CD4-positive, alpha-beta T cell (primary cell): ENCODE data around the gene SPP2. TPM values are rescaled to one million over a fixed set of nuclear protein-coding genes. Genes with fewer than 3 reads are reported as not detected.

Experiments
- ATAC-seq: fragments of 200-7000 bp; cut with Tn5 transposase; one replicate; pipeline ENCODE4 v1.10.0; 2022; ENCODE audit warnings: mild to moderate bottlenecking; ENCODE audit not compliant: poor library complexity
- CTCF ChIA-PET: fragments of 350-600 bp; sonication (Branson Sonifier 250); formaldehyde crosslinking; loops from one replicate; lab custom pipeline; 2021; ENCODE audit warnings: antibody characterized with exemption, inconsistent platforms; lab: Charles Lee
- POLR2A ChIA-PET: fragments of 350-600 bp; sonication (Branson Sonifier 250); formaldehyde crosslinking; loops from one replicate; lab custom pipeline; 2021; ENCODE audit warnings: antibody characterized with exemption, inconsistent platforms; lab: Charles Lee
- DNase-seq, 14 experiments: peaks; one replicate each; pipeline ENCODE4 v3.0.0-alpha.2; 2013 to 2020; ENCODE audit warnings: mixed read lengths in 2 of 14
- H3K27ac ChIP-seq, 2 donors: one replicate each; pipeline versions ENCODE4 v1.5.1 to v1.7.0; 2013; ENCODE audit warnings: low read length in 2 of 2, low read depth in 1 of 2, mild to moderate bottlenecking in 1 of 2
- H3K27me3 ChIP-seq, 2 experiments: 1 replicate in 1 of 2; 2 replicates in 1 of 2; pipeline versions ENCODE4 v1.6.1 to v1.7.0; 2013; ENCODE audit warnings: low read length in 2 of 2, control low read depth in 1 of 2, mild to moderate bottlenecking in 1 of 2, moderate library complexity in 1 of 2; ENCODE audit not compliant: insufficient read depth in 2 of 2, control insufficient read depth in 1 of 2
- H3K36me3 ChIP-seq: one replicate; pipeline ENCODE4 v1.6.1; 2013; ENCODE audit warnings: low read length, control low read depth; ENCODE audit not compliant: insufficient read depth
- H3K4me1 ChIP-seq: one replicate; pipeline ENCODE4 v1.6.1; 2013; ENCODE audit warnings: low read length, control low read depth; ENCODE audit not compliant: insufficient read depth
- H3K4me3 ChIP-seq: one replicate; pipeline ENCODE4 v1.5.1; 2013; ENCODE audit warnings: mild to moderate bottlenecking, low read length, moderate library complexity
- H3K9me3 ChIP-seq, 2 experiments: 1 replicate in 1 of 2; 2 replicates in 1 of 2; pipeline versions ENCODE4 v1.6.1 to v1.7.0; 2013; ENCODE audit warnings: low read length in 2 of 2, mild to moderate bottlenecking in 2 of 2, control low read depth in 1 of 2, moderate library complexity in 1 of 2; ENCODE audit not compliant: control insufficient read depth in 1 of 2, insufficient read depth in 1 of 2
- H3K27ac Mint-ChIP-seq: one replicate; pipeline ENCODE4 v1.8.0; 2020; ENCODE audit warnings: mixed read lengths
- H3K27me3 Mint-ChIP-seq: one replicate; pipeline ENCODE4 v1.8.0; 2021; ENCODE audit warnings: mixed read lengths
- H3K36me3 Mint-ChIP-seq: one replicate; pipeline ENCODE4 v1.8.0; 2021; ENCODE audit warnings: low read depth, mixed read lengths
- H3K4me1 Mint-ChIP-seq: one replicate; pipeline ENCODE4 v1.8.0; 2021; ENCODE audit warnings: low read depth, mixed read lengths
- H3K4me3 Mint-ChIP-seq: one replicate; pipeline ENCODE4 v1.8.0; 2020; ENCODE audit warnings: mild to moderate bottlenecking, mixed read lengths
- H3K9me3 Mint-ChIP-seq: one replicate; pipeline ENCODE4 v1.8.0; 2020; ENCODE audit warnings: mixed read lengths
- CTCF ChIP-seq: fragments of 200-600 bp; IDR thresholded peaks from one replicate; pipeline ENCODE4 v1.8.0; 2022; ENCODE audit warnings: antibody characterized with exemption, mild to moderate bottlenecking
- intact Hi-C, 2 experiments: fragments of 100-400 bp; cut with DNase I in 1 of 2; cut with micrococcal nuclease in 1 of 2; formaldehyde crosslinking; loops; one replicate each; pipeline versions ENCODE4 v1.15.1 to v1.9.0; 2023 to 2025; cut with DNase I, micrococcal nuclease
- total RNA-seq, 174 experiments: library from RNA in 2 of 174; stranded (reverse) in 2 of 174; gene quantifications; one replicate each; pipeline ENCODE4 v1.2.3 and lab custom pipeline; 2021 to 2026

Gene SPP2
- total RNA-seq, 2 experiments from 2014 or later: not detected

DNA sequence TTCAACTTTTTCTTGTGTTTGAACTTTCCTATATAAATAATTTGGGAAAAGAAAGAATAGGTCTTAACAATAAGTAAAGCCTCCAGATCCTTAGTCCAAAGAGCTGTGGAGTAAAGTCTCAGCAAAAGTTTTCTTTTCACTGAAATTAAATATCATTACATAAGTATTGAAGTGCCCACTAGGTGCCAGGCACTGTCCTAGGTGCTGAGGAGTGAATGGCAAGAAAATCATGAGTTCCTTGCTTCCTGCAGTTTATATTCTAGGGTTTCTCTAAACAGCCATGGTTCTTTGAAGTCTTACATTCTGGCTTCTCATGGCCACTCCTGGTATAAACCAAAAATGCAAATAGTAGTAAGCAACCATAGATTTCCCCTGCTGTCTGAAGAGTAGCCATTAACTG lies 59.7 kb downstream of the SPP2 start:
- no peak overlapping the region for H3K27ac ChIP-seq
- H3K9me3 Mint-ChIP-seq: peaks cover 2% of the 10 kb centered on the region
- ChIA-PET POLR2A (no interaction called here), CTCF (no interaction called here)
- no peak for TF ChIP-seq CTCF
- no peaks in the 10 kb centered on the region for H3K4me1 Mint-ChIP-seq
- H3K4me3 Mint-ChIP-seq: no peak overlapping the region
- no peaks in the 10 kb centered on the region for H3K36me3 Mint-ChIP-seq
- no peaks in the 10 kb centered on the region for H3K4me1 ChIP-seq
- DNase-seq: no peak
- H3K27ac Mint-ChIP-seq: no peak overlapping the region
- intact Hi-C loops: no loop called here
- H3K27me3 ChIP-seq: no peaks in the 10 kb centered on the region
- ATAC-seq: no peak
- no peaks in the 10 kb centered on the region for H3K9me3 ChIP-seq
- H3K36me3 ChIP-seq: no peaks in the 10 kb centered on the region
- H3K4me3 ChIP-seq: no peak overlapping the region
- no peaks in the 10 kb centered on the region for H3K27me3 Mint-ChIP-seq

- intact Hi-C loops: no loop called here
- H3K36me3 Mint-ChIP-seq: no peaks in the 10 kb centered on the region
- TF ChIP-seq CTCF: no peak
- H3K27me3 ChIP-seq: no peaks in the 10 kb centered on the region
- POLR2A ChIA-PET: no interaction called here
- no peaks in the 10 kb centered on the region for H3K4me1 Mint-ChIP-seq
- no peak overlapping the region for H3K4me3 Mint-ChIP-seq
- H3K27ac ChIP-seq: no peak overlapping the region
- no peak overlapping the region for H3K4me3 ChIP-seq
- no peak for ATAC-seq
- no peak overlapping the region for H3K27ac Mint-ChIP-seq
- H3K4me1 ChIP-seq: no peaks in the 10 kb centered on the region
- CTCF ChIA-PET: interaction anchor here (0.5 kb wide), 1 partner anchor 500 kb away, joined by 3 read pairs; no protein-coding TSS in a partner anchor
- no peaks in the 10 kb centered on the region for H3K9me3 ChIP-seq
- peaks cover 2% of the 10 kb centered on the region for H3K9me3 Mint-ChIP-seq
- H3K27me3 Mint-ChIP-seq: no peaks in the 10 kb centered on the region
- no peak for DNase-seq
- no peaks in the 10 kb centered on the region for H3K36me3 ChIP-seq
Observed at GRCh38 chr2:234111523-234111922, 61.0 kb downstream of the SPP2 start.

GRCh38 chr2:234116010-234116409 lies 65.5 kb downstream of the SPP2 start:
- H3K4me3 ChIP-seq: no peak overlapping the region
- no peaks in the 10 kb centered on the region for H3K36me3 ChIP-seq
- H3K4me1 ChIP-seq: no peaks in the 10 kb centered on the region
- DNase-seq (no peak), ATAC-seq (no peak)
- Mint-ChIP-seq H3K36me3 (no peaks in the 10 kb centered on the region), H3K4me1 (no peaks in the 10 kb centered on the region), H3K9me3 (no peaks in the 10 kb centered on the region), H3K27me3 (no peaks in the 10 kb centered on the region), H3K4me3 (no peak overlapping the region), H3K27ac (no peak overlapping the region)
- H3K27ac ChIP-seq: no peak overlapping the region
- TF ChIP-seq CTCF: no peak
- intact Hi-C loops: no loop called here
- no peaks in the 10 kb centered on the region for H3K27me3 ChIP-seq
- no peaks in the 10 kb centered on the region for H3K9me3 ChIP-seq
- POLR2A ChIA-PET: no interaction called here
- CTCF ChIA-PET: no interaction called here
